Measurements from ENCODE around the gene BCL2L11.

GRCh38 chr2:111119822-111120252 is 877 bp upstream of the BCL2L11 start:
- TF ChIP-seq POLR2A (IDR thresholded peaks at IDR 0.05) = no peak
- TF ChIP-seq, protein P1, sequence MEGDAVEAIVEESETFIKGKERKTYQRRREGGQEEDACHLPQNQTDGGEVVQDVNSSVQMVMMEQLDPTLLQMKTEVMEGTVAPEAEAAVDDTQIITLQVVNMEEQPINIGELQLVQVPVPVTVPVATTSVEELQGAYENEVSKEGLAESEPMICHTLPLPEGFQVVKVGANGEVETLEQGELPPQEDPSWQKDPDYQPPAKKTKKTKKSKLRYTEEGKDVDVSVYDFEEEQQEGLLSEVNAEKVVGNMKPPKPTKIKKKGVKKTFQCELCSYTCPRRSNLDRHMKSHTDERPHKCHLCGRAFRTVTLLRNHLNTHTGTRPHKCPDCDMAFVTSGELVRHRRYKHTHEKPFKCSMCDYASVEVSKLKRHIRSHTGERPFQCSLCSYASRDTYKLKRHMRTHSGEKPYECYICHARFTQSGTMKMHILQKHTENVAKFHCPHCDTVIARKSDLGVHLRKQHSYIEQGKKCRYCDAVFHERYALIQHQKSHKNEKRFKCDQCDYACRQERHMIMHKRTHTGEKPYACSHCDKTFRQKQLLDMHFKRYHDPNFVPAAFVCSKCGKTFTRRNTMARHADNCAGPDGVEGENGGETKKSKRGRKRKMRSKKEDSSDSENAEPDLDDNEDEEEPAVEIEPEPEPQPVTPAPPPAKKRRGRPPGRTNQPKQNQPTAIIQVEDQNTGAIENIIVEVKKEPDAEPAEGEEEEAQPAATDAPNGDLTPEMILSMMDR (IDR thresholded peaks at IDR 0.05) = no peak

Data from ovary (tissue), 3 donors.